Measurements from ENCODE around the gene PRIM1. TPM values are rescaled to one million over a fixed set of nuclear protein-coding genes. Genes with fewer than 3 reads are reported as not detected.
"Not testable (repeated sequence)": the region's sequence is repeated elsewhere in the genome, so short reads cannot be mapped to it uniquely, and the experiment has no call there.

The PRIM1 gene
- total RNA-seq, 2 experiments from 2014 or later: 5.3 to 6.1 TPM

DNA sequence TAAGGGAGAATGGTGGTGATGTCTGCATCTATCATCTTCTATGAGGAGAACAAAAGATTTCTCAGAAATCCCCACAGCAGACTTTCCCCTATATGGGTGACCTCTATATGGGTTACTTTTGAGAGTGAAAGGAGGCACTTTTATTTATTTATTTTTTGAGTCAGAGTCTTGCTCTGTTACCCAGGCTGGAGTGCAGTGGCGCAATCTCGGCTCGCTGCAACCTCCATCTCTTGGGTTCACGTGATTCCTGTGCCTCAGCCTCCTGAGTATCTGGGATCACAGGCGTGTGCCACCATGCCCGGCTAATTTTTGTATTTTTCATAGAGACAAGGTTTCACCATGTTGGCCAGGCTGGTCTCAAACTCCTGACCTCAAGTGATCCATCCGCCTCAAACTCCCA, 41.0 kb upstream of the PRIM1 start:
- H3K4me1 ChIP-seq (ENCODE audit: insufficient read depth, low read length); DNase-seq; H3K4me1 Mint-ChIP-seq (ENCODE audit: low read depth); H3K4me3 Mint-ChIP-seq; CTCF ChIA-PET; H3K9me3 Mint-ChIP-seq; H3K27ac ChIP-seq (ENCODE audit: low read depth in 1 of 2, low read length in 2 of 2); intact Hi-C loops (cut with DNase I, micrococcal nuclease); H3K4me3 ChIP-seq (ENCODE audit: low read length); H3K27me3 Mint-ChIP-seq; H3K27ac Mint-ChIP-seq; H3K36me3 Mint-ChIP-seq (ENCODE audit: low read depth); POLR2A ChIA-PET; H3K27me3 ChIP-seq (ENCODE audit: control insufficient read depth in 1 of 2, insufficient read depth in 2 of 2, low read length in 2 of 2); H3K36me3 ChIP-seq (ENCODE audit: insufficient read depth, low read length); H3K9me3 ChIP-seq (ENCODE audit: control insufficient read depth in 1 of 2, insufficient read depth in 1 of 2, low read length in 2 of 2); ATAC-seq (ENCODE audit: poor library complexity): not testable (repeated sequence)

DNA sequence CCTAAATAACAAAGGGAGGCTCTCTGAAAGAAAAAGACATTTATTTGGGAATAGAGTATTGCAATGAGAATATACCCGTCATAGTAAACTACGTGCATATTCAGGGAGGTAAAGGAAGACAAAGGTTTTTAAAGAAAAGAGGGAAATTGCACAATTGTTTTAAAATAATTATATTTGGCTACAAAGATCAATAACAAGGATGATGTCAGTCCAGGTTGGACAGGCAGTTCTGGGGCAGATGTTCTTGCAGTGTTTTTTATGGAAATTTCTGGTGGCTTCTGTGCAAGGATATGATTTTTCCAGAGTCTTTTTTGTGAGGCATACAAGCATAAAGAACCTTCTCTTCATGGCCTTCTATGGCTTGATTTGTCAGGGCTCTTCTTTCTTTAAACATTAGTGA, 40.6 kb upstream of the PRIM1 start:
- TF ChIP-seq, protein P1, sequence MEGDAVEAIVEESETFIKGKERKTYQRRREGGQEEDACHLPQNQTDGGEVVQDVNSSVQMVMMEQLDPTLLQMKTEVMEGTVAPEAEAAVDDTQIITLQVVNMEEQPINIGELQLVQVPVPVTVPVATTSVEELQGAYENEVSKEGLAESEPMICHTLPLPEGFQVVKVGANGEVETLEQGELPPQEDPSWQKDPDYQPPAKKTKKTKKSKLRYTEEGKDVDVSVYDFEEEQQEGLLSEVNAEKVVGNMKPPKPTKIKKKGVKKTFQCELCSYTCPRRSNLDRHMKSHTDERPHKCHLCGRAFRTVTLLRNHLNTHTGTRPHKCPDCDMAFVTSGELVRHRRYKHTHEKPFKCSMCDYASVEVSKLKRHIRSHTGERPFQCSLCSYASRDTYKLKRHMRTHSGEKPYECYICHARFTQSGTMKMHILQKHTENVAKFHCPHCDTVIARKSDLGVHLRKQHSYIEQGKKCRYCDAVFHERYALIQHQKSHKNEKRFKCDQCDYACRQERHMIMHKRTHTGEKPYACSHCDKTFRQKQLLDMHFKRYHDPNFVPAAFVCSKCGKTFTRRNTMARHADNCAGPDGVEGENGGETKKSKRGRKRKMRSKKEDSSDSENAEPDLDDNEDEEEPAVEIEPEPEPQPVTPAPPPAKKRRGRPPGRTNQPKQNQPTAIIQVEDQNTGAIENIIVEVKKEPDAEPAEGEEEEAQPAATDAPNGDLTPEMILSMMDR (IDR thresholded peaks at IDR 0.05): no peak
- no peaks in the 10 kb centered on the region for H3K36me3 ChIP-seq (ENCODE audit: insufficient read depth, low read length)
- no peaks in the 10 kb centered on the region for H3K9me3 ChIP-seq (ENCODE audit: control insufficient read depth in 1 of 2, insufficient read depth in 1 of 2, low read length in 2 of 2)
- Mint-ChIP-seq H3K27ac (no peak overlapping the region), H3K36me3 (ENCODE audit: low read depth) (no peaks in the 10 kb centered on the region), H3K9me3 (no peaks in the 10 kb centered on the region), H3K4me1 (ENCODE audit: low read depth) (no peaks in the 10 kb centered on the region), H3K4me3 (no peak overlapping the region), H3K27me3 (peaks cover 3% of the 10 kb centered on the region)
- DNase-seq (no peak), ATAC-seq (ENCODE audit: poor library complexity) (no peak)
- no peaks in the 10 kb centered on the region for H3K27me3 ChIP-seq (ENCODE audit: control insufficient read depth in 1 of 2, insufficient read depth in 2 of 2, low read length in 2 of 2)
- H3K27ac ChIP-seq (ENCODE audit: low read depth in 1 of 2, low read length in 2 of 2): no peak overlapping the region
- CTCF ChIA-PET: no interaction called here
- intact Hi-C loops (cut with DNase I, micrococcal nuclease): no loop called here
- H3K4me1 ChIP-seq (ENCODE audit: insufficient read depth, low read length): no peaks in the 10 kb centered on the region
- POLR2A ChIA-PET: no interaction called here
- no peak overlapping the region for H3K4me3 ChIP-seq (ENCODE audit: low read length)

DNA sequence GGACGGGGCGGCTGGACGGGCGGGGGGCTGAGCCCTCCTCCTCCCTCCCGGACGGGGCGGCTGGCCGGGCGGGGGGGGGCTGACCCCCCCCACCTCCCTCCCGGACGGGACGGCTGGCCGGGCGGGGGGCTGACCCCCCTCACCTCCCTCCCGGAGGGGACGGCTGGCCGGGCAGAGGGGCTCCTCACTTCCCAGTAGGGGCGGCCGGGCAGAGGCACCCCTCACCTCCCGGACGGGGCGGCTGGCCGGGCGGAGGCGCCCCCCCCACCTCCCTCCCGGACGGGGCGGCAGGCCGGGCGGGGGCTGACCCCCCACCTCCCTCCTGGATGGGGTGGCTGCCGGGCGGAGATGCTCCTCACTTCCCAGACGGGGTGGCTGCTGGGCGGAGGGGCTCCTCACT, 37.3 kb upstream of the PRIM1 start:
- H3K36me3 ChIP-seq (ENCODE audit: insufficient read depth, low read length); H3K4me3 ChIP-seq (ENCODE audit: low read length); H3K36me3 Mint-ChIP-seq (ENCODE audit: low read depth); CTCF ChIA-PET; H3K27me3 ChIP-seq (ENCODE audit: control insufficient read depth in 1 of 2, insufficient read depth in 2 of 2, low read length in 2 of 2); H3K4me3 Mint-ChIP-seq; intact Hi-C loops (cut with DNase I, micrococcal nuclease); H3K27me3 Mint-ChIP-seq; H3K4me1 ChIP-seq (ENCODE audit: insufficient read depth, low read length); H3K9me3 ChIP-seq (ENCODE audit: control insufficient read depth in 1 of 2, insufficient read depth in 1 of 2, low read length in 2 of 2); ATAC-seq (ENCODE audit: poor library complexity); H3K9me3 Mint-ChIP-seq; H3K4me1 Mint-ChIP-seq (ENCODE audit: low read depth); H3K27ac Mint-ChIP-seq; DNase-seq; H3K27ac ChIP-seq (ENCODE audit: low read depth in 1 of 2, low read length in 2 of 2); POLR2A ChIA-PET: not testable (repeated sequence)

DNA sequence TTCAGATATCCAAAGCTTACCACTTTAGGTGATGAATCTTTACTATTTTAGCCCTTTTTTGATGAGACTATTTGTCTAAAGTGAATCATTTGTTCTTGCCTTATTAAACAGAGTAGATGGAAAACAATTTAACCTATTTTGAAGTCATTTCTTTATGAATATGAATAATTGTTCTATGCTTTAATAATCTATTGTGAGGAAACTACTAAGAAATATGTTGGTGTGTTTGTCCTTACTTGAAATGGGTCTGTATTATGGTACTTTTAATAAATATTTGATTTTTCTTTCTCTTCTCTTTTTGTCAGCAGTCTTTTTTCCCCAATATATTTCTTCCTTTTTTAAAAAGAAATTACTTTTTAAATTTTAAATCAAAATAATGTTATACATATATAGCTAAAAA, 35.4 kb upstream of the PRIM1 start:
- no peak overlapping the region for H3K4me3 ChIP-seq (ENCODE audit: low read length)
- Mint-ChIP-seq H3K4me3 (no peak overlapping the region), H3K36me3 (ENCODE audit: low read depth) (no peaks in the 10 kb centered on the region), H3K27me3 (no peaks in the 10 kb centered on the region), H3K4me1 (ENCODE audit: low read depth) (no peaks in the 10 kb centered on the region), H3K9me3 (no peaks in the 10 kb centered on the region), H3K27ac (no peak overlapping the region)
- DNase-seq (no peak), ATAC-seq (ENCODE audit: poor library complexity) (no peak)
- no peak overlapping the region for H3K27ac ChIP-seq (ENCODE audit: low read depth in 1 of 2, low read length in 2 of 2)
- TF ChIP-seq, protein P1 (IDR thresholded peaks at IDR 0.05): no peak
- H3K4me1 ChIP-seq (ENCODE audit: insufficient read depth, low read length): no peaks in the 10 kb centered on the region
- H3K27me3 ChIP-seq (ENCODE audit: control insufficient read depth in 1 of 2, insufficient read depth in 2 of 2, low read length in 2 of 2): no peaks in the 10 kb centered on the region
- POLR2A ChIA-PET: no interaction called here
- H3K36me3 ChIP-seq (ENCODE audit: insufficient read depth, low read length): no peaks in the 10 kb centered on the region
- intact Hi-C loops (cut with DNase I, micrococcal nuclease): no loop called here
- CTCF ChIA-PET: no interaction called here
- no peaks in the 10 kb centered on the region for H3K9me3 ChIP-seq (ENCODE audit: control insufficient read depth in 1 of 2, insufficient read depth in 1 of 2, low read length in 2 of 2)
